NCI-H748 treated with DMSO at 0.1 percent for 48 hours (cell line): ENCODE results near the gene C1orf232.

Experiments
- DNase-seq: peaks from one replicate; lab custom pipeline; 2025; lab: John Stamatoyannopoulos, UW

C1orf232 gene

DNA sequence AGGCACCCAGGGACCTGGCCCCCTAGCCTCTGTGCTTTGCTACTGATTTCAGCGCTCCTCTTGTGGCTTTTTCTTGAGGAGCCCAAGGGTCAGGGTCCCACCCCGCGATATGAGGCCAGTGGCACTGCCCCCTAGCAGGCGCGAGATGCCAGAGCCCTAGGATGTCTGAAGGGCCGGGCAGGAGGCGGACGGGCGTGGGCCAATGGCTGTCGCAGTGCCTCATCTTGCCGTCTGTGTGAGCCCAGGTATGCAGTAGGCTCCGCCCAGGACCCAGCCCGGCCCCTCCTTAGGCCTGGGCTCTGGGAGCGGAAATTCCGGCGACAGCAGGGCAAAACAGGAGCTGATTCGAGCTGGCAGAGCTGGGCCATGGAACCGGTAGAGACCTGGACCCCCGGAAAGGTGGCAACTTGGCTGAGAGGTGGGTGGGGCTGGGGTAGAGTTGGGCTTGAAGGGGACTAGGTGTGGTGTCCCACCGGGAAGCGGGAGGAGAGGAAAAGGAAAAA lies 8.5 kb upstream of the C1orf232 start, which contains the start of gene CNKSR1:
TSS of gene CNKSR1 (plus strand) at position 310 of the 503 bp plus-strand sequence. CDS start at position 367, 57 bp downstream.
- DNase-seq = no peak

DNA sequence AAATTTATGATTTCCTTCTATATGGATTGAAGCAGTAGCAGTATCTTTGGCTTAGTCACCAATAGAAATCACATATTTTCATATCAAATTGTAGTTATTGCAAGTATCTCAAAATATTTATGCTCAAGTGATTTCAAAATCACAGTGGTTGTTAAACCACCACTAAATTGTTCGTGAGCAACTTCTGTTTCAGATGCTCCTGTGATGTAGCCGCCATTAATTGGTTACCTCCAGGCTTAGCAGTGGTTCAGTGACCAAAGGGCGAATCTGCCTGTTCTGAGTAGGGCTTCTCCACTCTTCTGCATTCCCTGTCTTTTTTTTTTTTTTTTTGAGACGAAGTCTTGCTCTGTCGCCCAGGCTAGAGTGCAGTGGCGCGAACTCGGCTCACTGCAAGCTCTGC lies 6.6 kb upstream of the C1orf232 start:
- DNase-seq = no peak

DNA sequence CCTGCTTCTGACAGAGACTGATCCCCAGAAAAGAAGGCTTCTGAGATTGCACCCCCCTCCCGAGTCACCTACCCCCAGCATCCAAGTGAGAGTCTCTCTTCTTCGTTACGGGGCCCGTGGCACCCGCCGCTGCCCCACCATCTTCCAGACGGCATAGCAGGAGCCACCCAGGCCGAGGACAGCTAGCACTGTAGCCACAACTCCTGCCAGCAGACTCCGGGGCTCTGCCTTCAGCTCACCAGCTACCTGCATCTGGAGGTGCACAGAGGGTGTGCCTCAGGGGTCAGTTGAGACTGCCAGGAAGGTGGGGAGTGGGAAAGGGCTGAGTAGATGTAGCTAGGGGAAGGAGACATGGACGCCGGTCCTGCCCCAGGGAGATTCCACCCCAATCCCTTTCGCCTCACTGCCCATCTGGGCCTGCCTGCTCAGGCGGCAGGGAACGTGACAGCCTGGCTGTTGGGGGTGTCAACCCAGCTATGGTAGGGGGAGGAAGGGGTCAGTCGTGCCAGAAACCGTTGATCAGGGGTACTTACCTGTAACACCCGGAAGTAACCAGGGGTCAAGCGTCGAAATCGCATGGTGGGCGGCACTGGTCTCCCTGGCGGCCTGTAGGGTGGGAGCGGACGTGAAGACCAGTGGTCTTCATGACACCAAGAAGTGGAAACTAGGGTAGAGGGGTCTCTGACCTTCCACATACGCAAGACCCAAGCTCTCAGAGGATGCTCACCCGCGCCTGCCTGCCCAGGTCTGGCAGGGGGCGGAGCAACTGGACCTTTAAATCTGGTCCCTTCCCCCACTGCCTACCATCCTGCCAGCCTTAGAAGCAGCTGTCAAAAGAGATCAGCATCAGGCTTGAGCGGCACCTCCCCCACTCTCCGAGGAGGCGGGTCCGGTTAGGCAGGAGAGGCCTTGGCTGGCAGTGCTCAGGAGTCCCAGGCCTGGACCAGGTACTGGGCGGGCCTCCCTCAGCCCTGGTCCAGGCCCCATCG lies 2.6 kb upstream of the C1orf232 start, which contains the start of gene ZNF593OS:
TSS of gene ZNF593OS (minus strand) at position 749 of the 989 bp plus-strand sequence. CDS start at position 578, 171 bp downstream.
- no peak for DNase-seq

DNA sequence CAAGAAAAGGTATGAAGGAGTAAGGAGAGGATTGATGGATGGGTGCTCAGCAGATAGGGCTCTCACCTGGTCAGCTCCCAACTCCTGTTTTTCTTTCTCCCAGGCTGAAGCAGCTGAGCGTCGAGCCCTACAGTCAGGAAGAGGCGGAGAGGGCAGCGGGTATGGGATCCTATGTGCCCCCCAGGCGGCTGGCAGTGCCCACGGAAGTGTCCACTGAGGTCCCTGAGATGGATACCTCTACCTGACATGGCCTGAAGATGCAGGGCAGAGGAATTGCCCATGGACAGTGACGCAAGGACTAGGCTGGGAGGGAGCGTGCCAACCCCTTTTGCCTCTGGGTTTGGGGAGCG lies 1.7 kb upstream of the C1orf232 start:
- DNase-seq = no peak

DNA sequence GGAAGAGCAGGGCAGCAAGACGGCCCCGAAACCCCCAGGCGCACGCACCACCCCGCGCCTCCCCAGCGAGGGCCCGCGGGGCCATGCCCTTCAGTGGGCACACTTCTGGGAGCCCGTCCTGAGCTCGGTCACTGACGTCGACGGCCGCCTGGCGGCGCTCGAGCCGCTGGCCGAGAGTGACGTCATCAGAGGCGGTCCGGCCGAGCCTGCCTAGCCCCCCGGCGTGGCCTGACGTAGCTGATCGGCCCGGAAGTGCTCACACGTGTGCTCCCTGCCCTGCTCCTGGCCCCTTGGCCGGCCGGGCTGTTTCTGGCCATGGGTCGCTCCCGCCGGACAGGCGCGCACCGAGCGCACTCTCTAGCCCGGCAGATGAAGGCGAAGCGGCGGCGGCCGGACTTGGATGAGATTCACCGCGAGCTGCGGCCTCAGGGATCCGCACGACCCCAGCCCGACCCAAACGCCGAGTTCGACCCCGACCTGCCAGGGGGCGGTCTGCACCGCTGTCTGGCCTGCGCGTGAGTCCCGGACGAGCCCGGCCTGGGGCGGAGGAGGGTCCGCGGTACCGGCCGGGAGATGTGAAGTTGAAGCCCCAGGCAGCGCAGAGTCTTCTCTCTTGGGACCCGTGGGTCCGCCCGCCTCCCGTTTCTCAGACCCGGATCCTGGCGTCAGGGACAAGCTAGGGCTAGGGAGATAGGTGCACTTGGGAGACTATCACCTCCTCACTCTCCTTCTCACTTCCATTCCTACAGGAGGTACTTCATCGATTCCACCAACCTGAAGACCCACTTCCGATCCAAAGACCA lies 1.1 kb upstream of the C1orf232 start, which contains the start of gene ZNF593:
TSS of gene ZNF593 (plus strand) at position 240 of the 803 bp plus-strand sequence. CDS start at position 316, 76 bp downstream.
- peak; percentile 43 for DNase-seq

DNA sequence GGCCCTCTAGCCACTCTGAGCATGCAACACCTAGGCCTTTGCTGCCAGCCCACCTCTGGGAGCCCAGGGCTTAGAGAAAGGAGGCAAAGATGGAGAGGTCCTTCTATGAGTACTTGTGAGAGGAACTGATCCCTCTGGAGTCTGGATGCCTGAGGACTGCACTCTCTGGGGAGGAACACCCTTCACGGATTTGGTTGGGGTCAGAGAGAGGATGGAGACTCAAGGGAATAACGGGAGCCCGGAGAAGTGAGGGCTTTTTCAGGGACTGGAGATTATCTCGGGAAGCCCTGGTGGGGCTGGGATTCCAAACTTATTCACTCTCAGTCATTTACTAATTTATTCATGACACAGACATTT lies 413 bp upstream of the C1orf232 start:
- DNase-seq = no peak

DNA sequence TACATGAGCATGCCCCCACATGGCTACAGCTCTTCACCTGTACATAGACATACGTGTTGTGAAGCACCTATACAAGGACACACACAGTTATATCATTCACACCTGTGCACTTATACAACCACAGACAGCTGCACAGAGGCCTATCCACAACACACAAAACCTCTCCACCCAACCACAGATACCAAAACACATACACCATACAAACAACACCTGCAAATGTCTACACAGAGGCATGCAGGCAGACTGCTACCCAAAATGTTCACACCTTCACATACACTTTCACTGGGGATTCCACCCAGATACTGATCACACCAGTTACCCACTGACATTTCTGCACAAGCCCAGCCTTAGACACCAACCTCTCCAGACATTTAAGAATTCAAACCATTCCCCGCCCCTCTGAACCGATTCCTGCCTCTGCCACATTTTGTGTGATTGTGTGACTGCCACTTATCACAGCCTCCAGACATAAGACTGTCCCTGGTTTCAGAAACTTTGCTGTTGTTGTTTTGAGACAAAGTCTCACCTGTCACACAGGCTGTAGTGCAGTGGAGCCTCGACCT lies 2.0 kb downstream of the C1orf232 start:
- DNase-seq = no peak

DNA sequence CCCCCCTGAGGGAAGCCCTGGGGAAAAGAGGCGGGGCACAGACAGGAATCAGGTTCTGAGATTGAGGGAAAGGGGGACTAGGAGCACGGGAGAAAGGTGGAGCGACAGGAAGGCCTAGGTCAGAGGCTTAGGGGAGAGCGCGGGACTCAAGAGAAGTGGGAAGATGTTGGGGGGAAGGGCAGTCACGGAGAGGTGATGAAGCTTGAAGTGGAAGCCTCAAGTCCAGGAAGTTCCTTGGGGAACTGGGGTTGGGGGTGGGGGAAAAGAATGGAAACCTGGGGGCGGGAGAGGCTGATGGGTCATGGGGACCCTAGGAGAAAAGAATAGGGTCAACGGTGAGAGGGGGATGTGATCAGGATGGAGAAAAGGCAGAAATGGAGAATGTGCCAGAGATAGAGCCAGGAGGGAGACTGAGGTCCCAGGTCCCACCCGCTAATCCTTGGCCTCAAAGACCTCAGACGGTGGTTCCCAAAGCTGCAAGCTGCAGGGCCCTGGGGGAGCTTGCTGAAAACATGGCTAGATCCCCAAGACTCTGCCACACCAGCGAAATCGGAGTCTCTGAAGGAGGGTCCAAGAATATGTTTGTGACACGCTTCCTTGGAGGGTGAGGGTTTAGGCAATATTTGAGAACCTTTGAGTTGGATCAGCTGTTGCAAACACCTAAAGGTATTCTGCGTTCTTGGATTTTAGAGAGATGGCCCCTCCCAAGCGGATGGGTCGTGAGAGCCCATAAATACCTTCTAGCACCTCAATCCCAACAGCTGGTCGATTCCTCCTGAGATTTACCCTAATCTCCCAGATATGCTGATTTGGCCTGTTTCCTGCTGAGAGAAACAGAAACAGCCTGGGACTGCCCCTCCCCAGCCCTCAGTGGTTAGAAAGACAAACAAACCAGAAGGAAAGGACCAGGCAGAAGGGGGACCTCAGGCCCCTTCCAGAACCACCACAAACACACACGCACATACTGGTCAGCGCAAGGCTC lies 3.6 kb downstream of the C1orf232 start:
- DNase-seq = no peak

DNA sequence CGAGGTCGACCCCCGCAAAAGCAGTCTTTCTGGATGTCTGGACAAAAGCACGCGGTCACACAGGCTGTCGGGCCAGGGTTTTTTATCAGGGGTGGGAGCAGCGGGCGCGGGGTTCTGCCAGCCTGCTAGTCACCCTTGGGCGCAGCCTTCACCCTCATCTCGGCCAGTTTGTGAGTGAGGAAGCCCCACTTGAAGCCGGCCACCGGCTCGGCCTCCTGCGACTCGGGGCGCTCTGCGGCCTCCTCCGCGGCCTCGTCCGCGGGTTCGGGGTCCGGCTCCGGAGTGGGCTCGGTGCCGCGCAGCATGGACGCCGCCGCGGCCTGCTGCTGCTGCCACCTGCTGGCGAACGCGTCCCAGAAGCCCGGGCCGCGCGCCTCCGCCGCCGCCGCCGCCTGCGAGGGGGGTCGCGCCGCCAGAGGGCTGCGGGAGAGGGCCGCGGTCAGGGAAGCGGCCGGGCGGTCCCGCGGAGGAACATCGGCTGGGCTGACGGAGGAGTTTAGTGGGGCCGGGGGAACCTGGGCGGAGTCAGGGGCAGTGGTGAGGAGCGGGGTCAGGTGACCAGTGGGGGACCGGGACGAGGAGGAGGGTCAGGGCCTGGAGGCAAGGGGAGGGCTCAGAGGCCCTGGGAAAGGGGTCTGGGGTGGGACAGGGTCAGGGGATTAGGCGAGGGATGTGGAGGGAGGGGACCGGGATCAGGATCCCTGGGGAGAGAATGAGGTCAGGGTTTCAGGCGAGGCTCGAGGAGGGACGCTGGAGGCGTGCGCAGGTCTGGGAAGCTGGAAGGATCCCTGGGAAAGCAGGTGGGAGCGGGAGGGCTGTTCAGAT lies 4.5 kb downstream of the C1orf232 start:
- no peak for DNase-seq

DNA sequence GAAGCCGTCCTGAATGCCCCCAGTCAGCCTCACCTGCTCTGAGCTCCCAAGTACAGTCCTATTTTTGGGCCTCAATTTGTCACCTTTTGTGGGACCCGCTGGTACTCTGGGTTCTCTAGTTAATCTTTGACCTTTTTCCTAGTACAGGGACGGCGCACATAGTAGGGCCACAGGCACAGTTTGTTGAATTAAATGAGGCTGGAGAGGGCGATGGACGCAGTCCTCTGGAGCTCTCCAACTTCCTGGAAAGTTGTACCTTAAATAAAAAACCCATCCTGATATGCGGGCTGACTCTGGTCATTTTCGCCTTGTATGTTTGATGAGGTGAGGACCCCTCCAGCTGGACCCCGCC lies 5.1 kb downstream of the C1orf232 start:
- DNase-seq = no peak

DNA sequence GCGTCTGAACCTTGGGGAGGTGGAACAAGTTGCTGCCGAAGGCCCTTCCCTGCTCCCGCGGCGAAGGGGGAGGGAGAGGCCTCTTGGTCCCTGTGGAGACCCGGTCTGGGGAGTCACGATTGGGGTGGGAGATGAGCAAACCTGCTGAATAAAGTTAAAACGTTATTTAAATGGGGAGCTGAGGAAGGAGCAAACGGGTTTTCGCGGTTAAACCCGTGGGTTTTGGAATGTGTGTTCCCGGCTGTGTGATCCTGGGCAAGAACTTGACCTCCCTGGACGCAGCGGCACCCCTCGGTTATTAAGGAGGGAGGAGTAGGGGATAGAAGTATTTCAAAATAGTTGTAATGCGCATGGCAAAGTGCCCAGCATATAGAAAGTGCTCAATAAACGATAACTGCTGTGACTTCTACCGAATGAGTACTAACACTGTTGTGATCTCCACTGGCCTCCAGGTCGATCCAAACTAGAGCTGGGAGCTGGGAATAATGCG lies 6.5 kb downstream of the C1orf232 start:
- DNase-seq = no peak

DNA sequence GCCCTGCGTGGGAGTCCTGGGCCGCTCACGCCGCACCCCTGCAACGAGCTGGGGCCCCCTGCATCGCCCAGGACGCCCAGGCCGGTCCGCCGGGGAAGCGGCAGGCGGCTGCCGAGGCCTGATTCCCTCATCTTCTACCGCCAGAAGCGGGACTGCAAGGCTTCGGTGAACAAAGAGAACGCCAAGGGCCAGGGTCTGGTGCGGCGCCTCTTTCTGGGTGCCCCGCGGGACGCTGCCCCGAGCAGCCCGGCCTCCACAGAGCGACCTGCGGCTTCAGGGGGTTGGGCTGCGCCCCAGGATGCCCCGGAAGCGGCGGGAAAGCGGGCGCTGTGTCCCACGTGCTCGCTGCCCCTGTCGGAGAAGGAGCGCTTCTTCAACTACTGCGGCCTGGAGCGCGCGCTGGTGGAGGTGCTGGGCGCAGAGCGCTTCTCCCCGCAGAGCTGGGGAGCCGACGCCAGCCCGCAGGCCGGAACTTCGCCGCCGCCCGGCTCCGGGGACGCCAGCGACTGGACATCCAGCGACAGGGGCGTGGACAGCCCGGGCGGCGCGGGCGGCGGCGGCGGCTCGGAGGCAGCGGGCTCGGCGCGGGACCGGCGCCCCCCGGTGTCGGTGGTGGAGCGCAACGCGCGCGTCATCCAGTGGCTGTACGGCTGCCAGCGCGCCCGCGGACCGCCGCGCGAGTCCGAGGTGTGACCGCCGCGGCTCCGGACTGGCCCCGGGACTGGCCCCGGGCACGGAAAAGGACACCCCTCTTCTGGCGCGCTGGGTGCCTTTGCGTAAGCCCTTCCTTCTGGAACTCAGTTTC lies 7.1 kb downstream of the C1orf232 start:
- no peak for DNase-seq

DNA sequence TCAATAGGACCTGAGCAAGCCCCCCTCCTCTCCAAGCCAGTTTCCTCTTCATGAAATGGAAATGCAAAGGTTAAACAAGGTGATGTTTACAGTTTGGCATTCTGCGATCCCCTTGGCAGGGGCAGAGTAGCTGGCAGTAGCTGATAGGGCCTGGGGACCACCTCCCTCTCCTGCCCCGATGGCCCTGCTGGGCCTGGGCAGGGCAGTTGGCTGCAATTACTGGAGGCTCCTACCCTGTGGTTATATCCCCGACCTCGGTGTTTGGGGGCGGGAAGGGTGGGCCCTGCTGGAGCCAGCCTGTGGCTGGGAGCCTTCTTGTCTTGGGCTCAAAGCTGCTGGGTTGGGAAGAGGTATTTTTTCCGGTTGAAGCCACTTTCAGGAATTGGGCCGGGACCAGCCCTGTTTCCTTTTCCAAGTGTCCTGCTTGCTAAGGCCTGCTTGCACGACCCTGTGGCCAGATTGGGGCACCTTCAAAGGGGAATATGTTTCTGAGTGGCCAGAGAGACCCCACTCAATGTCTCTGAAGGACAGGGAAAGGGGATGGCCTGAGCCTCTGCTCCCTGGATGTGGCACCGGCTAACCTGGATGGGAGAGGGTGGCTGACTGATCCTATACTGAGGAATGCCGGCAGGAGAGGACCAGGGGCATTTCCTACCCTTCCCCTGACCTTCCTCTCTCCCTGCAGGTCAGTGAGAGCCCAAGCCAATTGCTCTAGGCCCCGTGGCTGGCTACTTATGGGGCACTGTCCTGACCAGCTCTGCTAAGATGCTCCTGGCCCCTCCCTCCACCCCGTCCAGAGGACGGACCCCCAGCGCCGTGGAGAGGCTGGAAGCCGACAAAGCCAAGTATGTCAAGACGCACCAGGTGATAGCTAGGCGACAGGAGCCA lies 8.0 kb downstream of the C1orf232 start:
- no peak for DNase-seq

DNA sequence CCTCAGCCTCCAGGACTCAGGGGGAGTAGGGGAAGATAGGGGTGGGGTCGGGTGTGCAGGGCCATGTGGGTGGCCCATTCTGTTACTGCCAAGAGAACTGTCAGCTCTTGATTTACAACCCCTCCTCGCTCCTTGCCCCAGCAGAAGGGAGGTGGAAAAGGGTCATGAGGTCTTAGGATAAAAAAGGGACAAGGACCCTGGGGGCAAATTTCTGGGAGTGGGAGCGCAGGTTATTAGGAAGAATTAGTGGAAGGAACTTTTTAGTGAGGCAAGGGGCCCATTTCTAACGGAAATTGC lies 9.1 kb downstream of the C1orf232 start:
- no peak for DNase-seq

DNA sequence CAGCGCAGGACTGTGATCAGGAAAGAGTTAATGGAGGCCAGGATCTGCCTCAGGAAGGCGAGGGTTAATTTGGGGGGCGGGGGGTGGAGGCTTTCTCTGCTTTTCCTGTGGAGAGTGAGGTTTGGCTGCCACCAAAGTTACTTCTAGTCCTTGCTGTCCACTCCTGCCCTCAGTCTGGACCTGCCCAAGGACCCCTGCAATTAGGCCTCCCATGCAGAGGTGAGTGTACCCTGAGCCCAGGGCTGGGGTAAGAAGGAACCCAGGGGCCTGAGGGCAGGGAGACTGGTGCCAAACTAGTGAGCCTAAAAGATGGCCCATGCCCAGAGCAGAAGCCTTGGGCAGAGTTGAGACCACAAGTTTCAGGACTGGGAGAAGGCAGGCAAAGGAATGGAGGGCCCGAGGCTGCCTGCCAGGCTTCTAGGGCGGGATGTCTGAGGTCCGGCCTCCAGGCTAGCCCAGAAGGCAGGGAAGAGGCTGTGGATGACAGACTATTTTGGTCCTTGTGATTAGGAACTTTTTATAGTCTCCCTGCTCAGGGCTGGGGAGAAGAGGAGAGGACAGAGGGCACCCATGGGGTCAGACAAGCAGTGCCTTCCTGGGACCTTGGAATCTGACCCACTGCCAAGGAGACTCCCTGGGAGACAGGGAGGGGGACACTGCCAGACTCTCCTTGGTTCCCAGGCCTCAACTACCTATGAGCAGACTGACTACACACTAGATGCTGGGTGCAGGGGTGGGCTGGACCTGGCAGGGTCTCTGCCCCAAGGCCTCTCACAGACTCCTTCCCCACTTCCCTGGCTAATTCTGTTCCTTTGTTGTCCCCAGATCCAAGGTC lies 9.6 kb downstream of the C1orf232 start, which contains the start of gene FAM110D:
TSS of gene FAM110D (plus strand) at position 172 of the 835 bp plus-strand sequence. CDS start 2,213 bp downstream, outside the sequence.
- no peak for DNase-seq

DNA sequence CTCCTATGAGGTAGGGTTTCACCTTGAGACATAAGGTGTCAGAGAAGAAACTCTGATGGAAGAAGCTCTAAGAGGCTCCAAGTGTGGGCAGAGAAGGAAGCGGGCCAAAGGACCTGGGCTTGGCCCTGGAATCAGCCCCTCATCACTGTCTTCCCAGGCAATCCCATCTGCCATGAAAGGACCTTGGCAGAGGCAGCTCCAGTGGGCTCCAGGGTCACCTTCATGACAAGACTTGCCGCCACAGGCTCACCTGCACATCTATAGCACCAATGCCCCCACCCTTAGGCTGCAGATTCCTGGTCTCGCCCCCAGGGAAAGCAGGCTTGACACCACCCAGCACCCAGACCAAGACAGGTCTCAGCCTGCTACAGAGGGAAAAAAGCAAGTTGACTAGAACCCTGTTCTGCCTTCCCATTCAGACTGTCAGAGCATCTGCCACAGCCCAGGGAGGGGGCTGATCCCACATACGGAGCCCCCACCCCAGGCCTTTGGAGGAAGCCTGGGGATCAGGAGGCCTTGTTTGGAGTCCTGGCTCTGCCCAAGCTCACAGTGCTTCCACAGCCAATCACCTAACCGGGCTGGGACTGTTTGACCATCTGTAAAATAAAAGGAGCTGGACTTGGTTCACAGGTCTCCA lies 10.4 kb downstream of the C1orf232 start:
- DNase-seq = no peak
